C4-2B (cell line): Measurements from ENCODE around the gene OSER1.

Experiments
- H3K27ac ChIP-seq: fragments of 450-650 bp; 2 replicates; pipeline ENCODE4 v1.5.1; 2017
- ZFX ChIP-seq: fragments of 450-650 bp; IDR thresholded peaks from 2 replicates; pipeline ENCODE4 v1.6.1; 2017
- TF ChIP-seq, protein P1 (sequence below): fragments of 450-650 bp; conservative IDR thresholded peaks from 2 replicates; pipeline ENCODE4 v1.5.1; 2017; ENCODE audit warnings: mild to moderate bottlenecking

The OSER1 gene

DNA sequence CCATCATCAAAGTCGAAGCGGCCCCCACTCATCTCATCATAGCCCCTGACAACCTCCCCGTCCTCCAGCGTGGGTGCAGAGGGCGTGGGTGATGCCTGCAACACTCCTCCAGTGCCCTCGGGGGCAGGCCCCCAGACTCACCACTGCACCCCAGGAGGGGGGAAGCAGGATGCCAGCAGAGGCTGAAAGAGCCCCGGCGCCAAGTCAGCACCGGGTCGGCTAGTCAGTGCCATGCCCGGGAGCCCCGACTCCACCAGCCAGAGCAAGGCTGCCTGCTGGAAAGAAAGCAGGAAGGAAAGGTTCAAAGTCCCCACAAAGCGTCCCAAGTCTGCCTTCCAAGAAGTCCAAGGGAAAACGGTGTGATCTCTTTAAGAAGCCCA, 23.9 kb downstream of the OSER1 start:
- TF ChIP-seq, protein P1, sequence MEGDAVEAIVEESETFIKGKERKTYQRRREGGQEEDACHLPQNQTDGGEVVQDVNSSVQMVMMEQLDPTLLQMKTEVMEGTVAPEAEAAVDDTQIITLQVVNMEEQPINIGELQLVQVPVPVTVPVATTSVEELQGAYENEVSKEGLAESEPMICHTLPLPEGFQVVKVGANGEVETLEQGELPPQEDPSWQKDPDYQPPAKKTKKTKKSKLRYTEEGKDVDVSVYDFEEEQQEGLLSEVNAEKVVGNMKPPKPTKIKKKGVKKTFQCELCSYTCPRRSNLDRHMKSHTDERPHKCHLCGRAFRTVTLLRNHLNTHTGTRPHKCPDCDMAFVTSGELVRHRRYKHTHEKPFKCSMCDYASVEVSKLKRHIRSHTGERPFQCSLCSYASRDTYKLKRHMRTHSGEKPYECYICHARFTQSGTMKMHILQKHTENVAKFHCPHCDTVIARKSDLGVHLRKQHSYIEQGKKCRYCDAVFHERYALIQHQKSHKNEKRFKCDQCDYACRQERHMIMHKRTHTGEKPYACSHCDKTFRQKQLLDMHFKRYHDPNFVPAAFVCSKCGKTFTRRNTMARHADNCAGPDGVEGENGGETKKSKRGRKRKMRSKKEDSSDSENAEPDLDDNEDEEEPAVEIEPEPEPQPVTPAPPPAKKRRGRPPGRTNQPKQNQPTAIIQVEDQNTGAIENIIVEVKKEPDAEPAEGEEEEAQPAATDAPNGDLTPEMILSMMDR = no peak
- no peak for TF ChIP-seq ZFX
- H3K27ac ChIP-seq = no peak overlapping the region

DNA sequence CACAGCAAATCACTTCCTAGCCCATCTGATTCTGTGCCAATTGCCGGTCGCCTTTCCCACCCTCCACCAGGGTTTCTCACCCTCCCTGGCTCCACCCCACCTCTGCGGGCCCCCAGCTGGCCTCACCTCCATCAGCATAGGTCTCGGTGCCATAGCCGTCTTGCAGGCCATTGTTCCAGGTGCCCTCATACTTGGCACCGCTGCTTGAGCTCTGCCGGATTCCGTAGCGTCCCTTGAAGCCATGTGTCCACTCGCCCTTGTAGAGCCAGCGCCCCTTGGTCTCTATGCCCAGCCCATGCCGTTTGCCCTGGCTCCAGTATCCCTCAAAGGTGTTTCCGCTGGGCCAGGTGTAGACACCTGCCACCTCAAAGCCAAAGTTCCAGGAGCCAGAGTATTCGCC, 24.4 kb downstream of the OSER1 start:
- H3K27ac ChIP-seq = no peak overlapping the region
- TF ChIP-seq, protein P1 = no peak
- no peak for TF ChIP-seq ZFX

DNA sequence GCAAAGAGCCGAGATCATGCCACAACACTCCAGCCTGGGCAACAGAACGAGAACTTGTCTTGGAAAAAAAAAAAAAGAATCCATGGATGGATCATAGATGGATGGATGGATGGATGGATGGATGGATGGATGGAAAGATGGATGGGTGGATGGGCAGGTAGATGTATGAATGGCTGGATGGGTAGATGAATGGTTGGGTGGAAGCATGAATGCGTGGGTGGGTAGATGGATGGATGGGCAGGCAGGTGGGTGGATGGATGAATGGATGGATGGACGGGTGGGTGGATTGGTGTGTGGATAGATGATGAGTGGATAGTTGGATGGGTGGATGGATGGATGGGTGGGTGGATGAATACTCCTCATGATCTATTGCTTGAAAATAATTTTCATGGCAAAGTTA, 25.0 kb downstream of the OSER1 start:
- TF ChIP-seq, protein P1 = no peak
- no peak for TF ChIP-seq ZFX
- no peak overlapping the region for H3K27ac ChIP-seq

DNA sequence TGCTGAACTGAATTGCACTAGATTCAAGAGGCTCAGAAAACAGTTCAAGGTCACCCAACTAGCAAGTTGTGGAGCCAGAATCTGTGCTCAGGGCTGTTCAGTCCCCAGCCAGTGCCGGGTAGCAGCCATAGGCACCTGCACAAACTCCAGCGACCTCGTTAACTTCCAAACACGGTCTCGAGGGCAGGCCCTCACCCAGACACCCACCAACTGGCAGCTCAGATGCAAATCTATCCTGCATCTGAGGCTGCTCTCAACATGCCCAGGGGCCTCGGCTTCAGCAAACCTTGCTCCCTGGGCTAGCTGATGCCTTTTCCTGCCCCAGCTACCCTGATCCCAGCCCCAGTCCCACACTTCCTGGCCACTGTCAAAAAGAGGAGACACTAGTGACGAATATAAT, 27.3 kb downstream of the OSER1 start:
- no peak for TF ChIP-seq ZFX
- TF ChIP-seq, protein P1 = no peak
- H3K27ac ChIP-seq = no peak overlapping the region

DNA sequence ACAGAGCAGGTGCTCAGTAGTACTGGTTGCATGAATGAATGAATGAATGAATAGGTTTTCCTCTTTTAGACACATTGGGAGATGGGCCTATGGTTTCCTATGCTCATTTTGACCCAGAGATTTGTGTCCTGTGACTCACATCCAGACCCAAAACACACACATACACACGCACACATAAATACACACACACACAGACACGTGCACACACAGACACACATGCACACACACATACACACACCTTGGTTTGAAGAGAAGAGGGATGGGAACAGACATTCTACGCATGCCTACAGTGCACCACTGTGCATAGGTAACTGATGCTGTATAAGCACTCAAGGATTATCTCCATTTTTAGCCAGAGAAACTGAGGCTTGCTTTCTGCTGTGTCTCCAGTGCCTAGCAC, 27.7 kb downstream of the OSER1 start:
- no peak overlapping the region for H3K27ac ChIP-seq
- TF ChIP-seq ZFX = no peak
- TF ChIP-seq, protein P1 = no peak

DNA sequence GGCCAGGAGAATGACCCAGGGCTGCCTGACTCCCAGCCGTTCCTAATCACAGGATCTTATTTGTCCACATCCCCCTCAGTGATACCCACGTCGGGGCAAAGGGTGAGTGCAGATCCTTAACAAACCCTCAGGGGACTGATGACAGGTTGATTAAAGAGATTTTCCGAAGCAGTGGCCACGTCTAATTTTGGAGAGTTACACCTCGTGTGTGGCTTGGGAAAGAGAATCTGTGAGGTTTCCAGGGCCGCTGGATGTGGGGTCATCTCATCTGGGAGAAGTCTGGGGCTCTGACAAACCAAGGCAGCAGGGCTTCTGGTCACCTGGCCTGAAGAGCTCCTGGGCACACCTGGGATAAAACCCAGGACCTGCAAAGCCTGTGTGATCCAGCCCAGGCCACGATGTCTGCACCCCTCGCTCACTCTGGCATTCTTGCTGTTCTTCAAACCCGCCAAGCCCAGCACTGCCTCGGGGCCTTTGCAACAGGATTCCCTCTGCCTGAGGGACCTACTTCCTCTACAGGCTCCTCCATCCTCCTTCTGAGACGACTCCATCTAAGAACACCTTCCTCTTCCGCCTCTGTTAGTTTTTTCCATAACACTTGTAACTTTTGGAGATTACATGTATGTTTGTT, 28.3 kb downstream of the OSER1 start:
- TF ChIP-seq, protein P1 = no peak
- TF ChIP-seq ZFX = no peak
- H3K27ac ChIP-seq = no peak overlapping the region

DNA sequence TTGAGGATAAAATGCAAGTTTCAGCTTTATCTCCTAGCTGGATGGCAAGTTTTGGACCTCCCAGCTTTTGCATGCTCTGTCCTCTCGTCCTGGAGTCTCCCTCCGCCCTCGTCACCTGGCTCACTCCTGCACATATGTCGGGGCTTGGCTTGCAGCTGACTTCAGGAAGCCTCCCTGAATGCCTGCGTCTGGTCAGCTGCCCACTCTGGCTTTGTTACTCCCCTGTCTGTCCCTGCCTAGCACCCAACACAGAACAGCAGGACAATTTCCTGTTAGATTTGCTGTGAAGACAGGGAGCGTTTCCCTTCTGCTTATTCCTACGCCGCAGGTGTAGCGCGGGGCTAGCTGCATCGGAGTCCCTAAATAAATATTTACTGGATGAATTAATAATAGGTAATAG, 29.0 kb downstream of the OSER1 start:
- TF ChIP-seq, protein P1 = no peak
- TF ChIP-seq ZFX = no peak
- H3K27ac ChIP-seq = no peak overlapping the region
